ENCODE results near the gene ATP11A. TPM values are rescaled to one million over a fixed set of nuclear protein-coding genes. Genes with fewer than 3 reads are reported as not detected.
"Not testable (repeated sequence)": the region's sequence is repeated elsewhere in the genome, so short reads cannot be mapped to it uniquely, and the experiment has no call there.

ATP11A gene
- total RNA-seq, 1 donor from 2014 or later: 211 TPM

- no peak overlapping the region for H3K27ac Mint-ChIP-seq (ENCODE audit: unreplicated experiment)
- H3K9me3 Mint-ChIP-seq (ENCODE audit: unreplicated experiment): peaks cover 4% of the 10 kb centered on the region
- H3K4me3 Mint-ChIP-seq (ENCODE audit: unreplicated experiment): no peak overlapping the region
- H3K27me3 Mint-ChIP-seq (ENCODE audit: unreplicated experiment): peaks cover 16% of the 10 kb centered on the region
- peaks cover 16% of the 10 kb centered on the region for H3K4me1 Mint-ChIP-seq (ENCODE audit: unreplicated experiment)
- peaks cover 59% of the 10 kb centered on the region for H3K36me3 Mint-ChIP-seq (ENCODE audit: low read depth, unreplicated experiment)
- TF ChIP-seq CTCF (IDR thresholded peaks at IDR 0.05; ENCODE audit: unreplicated experiment): no peak
- DNase-seq (ENCODE audit: low spot score): no peak
Measured at GRCh38 chr13:112839356-112840105, 149.7 kb downstream of the ATP11A start.

GRCh38 chr13:112840472-112841302 lies 150.8 kb downstream of the ATP11A start:
- peak overlapping the region; percentile 23 for H3K27ac Mint-ChIP-seq (ENCODE audit: unreplicated experiment)
- H3K36me3 Mint-ChIP-seq (ENCODE audit: low read depth, unreplicated experiment): peaks cover 50% of the 10 kb centered on the region
- peaks cover 10% of the 10 kb centered on the region for H3K27me3 Mint-ChIP-seq (ENCODE audit: unreplicated experiment)
- DNase-seq (ENCODE audit: low spot score): no peak
- H3K4me1 Mint-ChIP-seq (ENCODE audit: unreplicated experiment): peaks cover 16% of the 10 kb centered on the region
- no peak overlapping the region for H3K4me3 Mint-ChIP-seq (ENCODE audit: unreplicated experiment)
- TF ChIP-seq CTCF (IDR thresholded peaks at IDR 0.05; ENCODE audit: unreplicated experiment): no peak
- peaks cover 4% of the 10 kb centered on the region for H3K9me3 Mint-ChIP-seq (ENCODE audit: unreplicated experiment)

GRCh38 chr13:112841303-112842015 lies 151.6 kb downstream of the ATP11A start:
- DNase-seq (ENCODE audit: low spot score); H3K4me3 Mint-ChIP-seq (ENCODE audit: unreplicated experiment); H3K9me3 Mint-ChIP-seq (ENCODE audit: unreplicated experiment): not testable (repeated sequence)
- H3K4me1 Mint-ChIP-seq (ENCODE audit: unreplicated experiment): peaks cover 19% of the 10 kb centered on the region
- peaks cover 56% of the 10 kb centered on the region for H3K36me3 Mint-ChIP-seq (ENCODE audit: low read depth, unreplicated experiment)
- H3K27me3 Mint-ChIP-seq (ENCODE audit: unreplicated experiment): peaks cover 10% of the 10 kb centered on the region
- peak overlapping the region; percentile 73 for H3K27ac Mint-ChIP-seq (ENCODE audit: unreplicated experiment)

GRCh38 chr13:112842343-112842856 lies 152.6 kb downstream of the ATP11A start:
- H3K9me3 Mint-ChIP-seq (ENCODE audit: unreplicated experiment): peaks cover 4% of the 10 kb centered on the region
- H3K36me3 Mint-ChIP-seq (ENCODE audit: low read depth, unreplicated experiment): peaks cover 54% of the 10 kb centered on the region
- H3K27me3 Mint-ChIP-seq (ENCODE audit: unreplicated experiment): peaks cover 10% of the 10 kb centered on the region
- peak; percentile 47 for DNase-seq (ENCODE audit: low spot score)
- no peak for TF ChIP-seq CTCF (IDR thresholded peaks at IDR 0.05; ENCODE audit: unreplicated experiment)
- H3K4me1 Mint-ChIP-seq (ENCODE audit: unreplicated experiment): peaks cover 19% of the 10 kb centered on the region
- peak overlapping the region; percentile 48 for H3K4me3 Mint-ChIP-seq (ENCODE audit: unreplicated experiment)
- H3K27ac Mint-ChIP-seq (ENCODE audit: unreplicated experiment): peak overlapping the region; percentile 73

GRCh38 chr13:112842931-112843391 lies 153.1 kb downstream of the ATP11A start:
- Mint-ChIP-seq H3K27me3 (ENCODE audit: unreplicated experiment) (peaks cover 7% of the 10 kb centered on the region), H3K4me1 (ENCODE audit: unreplicated experiment) (peaks cover 19% of the 10 kb centered on the region), H3K4me3 (ENCODE audit: unreplicated experiment) (peak overlapping the region; percentile 62), H3K27ac (ENCODE audit: unreplicated experiment) (peak overlapping the region; percentile 72), H3K9me3 (ENCODE audit: unreplicated experiment) (peaks cover 4% of the 10 kb centered on the region), H3K36me3 (ENCODE audit: low read depth, unreplicated experiment) (peaks cover 54% of the 10 kb centered on the region)
- no peak for DNase-seq (ENCODE audit: low spot score)
- TF ChIP-seq CTCF (IDR thresholded peaks at IDR 0.05; ENCODE audit: unreplicated experiment): no peak

Measured in endothelial cell (in vitro differentiated cells).